HCT116 (cell line): ENCODE data around the gene CA11. TPM values are rescaled to one million over a fixed set of nuclear protein-coding genes. Genes with fewer than 3 reads are reported as not detected.

ENCODE experiments used
- ATAC-seq: fragments of 200-7000 bp; cut with Tn5 transposase; 2 replicates; pipeline ENCODE4 v1.9.1; 2020; ENCODE audit warnings: mild to moderate bottlenecking, moderate library complexity
- BruUV-seq: library from RNA; stranded (reverse); fragments of 400-500 nt; replicated peaks from 2 replicates; lab custom pipeline; 2021; lab: Mats Ljungman, UMichigan
- CTCF ChIA-PET: fragments of 300-600 bp; sonication (Branson Sonifier 250); formaldehyde crosslinking; loops from one replicate; lab custom pipeline; 2021; ENCODE audit warnings: antibody characterized with exemption; lab: Charles Lee
- POLR2A ChIA-PET: fragments of 300-600, 350-600 bp; sonication (Branson Sonifier 250); formaldehyde crosslinking; loops from one replicate; lab custom pipeline; 2021; ENCODE audit warnings: antibody characterized with exemption; lab: Charles Lee
- RAD21 ChIA-PET, 2 experiments: fragments of 300-600 bp; sonication (Branson Sonifier 250); formaldehyde crosslinking; loops; one replicate each; lab custom pipeline; 2023; ENCODE audit warnings: low total read pairs in 2 of 2; ENCODE audit not compliant: uncharacterized antibody in 2 of 2, unreplicated experiment in 2 of 2, low non-redundant PET in 1 of 2; lab: Charles Lee
- DNase-seq: peaks from one replicate; pipeline ENCODE4 v3.0.0-alpha.2; 2010; ENCODE audit warnings: low read depth, low spot score
- H2AFZ ChIP-seq: fragments of 200-600 bp; shearing (Covaris generic), sonication (generic); 2 replicates; pipeline ENCODE4 v1.6.1; 2017; ENCODE audit warnings: low read depth, mixed run types, mixed read lengths, antibody characterized with exemption, low read length; ENCODE audit not compliant: poor library complexity, severe bottlenecking
- H3K27ac ChIP-seq: 2 replicates; pipeline ENCODE4 v1.5.1; 2012; ENCODE audit warnings: low read depth, low read length
- H3K27me3 ChIP-seq: fragments of 200-600 bp; sonication (generic); 2 replicates; pipeline ENCODE4 v1.6.1; 2016; ENCODE audit warnings: mixed run types, low read length, mixed read lengths; ENCODE audit not compliant: insufficient read depth
- H3K36me3 ChIP-seq, 2 experiments: fragments of 200-500 bp in 1 of 2; fragments of 200-600 bp in 1 of 2; sonication (Bioruptor generic) in 1 of 2; sonication (generic) in 1 of 2; 2 replicates each; pipeline versions ENCODE4 v1.5.1 to v1.6.1; 2014 to 2016; ENCODE audit warnings: low read length in 2 of 2, inconsistent platforms in 1 of 2, mixed read lengths in 1 of 2, mixed run types in 1 of 2; ENCODE audit not compliant: insufficient read depth in 2 of 2, control insufficient read depth in 1 of 2
- H3K4me1 ChIP-seq, 2 experiments: fragments of 200-600 bp in 1 of 2; sonication (generic) in 1 of 2; 2 replicates each; pipeline versions ENCODE4 v1.5.1 to v1.6.1; 2012 to 2017; ENCODE audit warnings: low read length in 2 of 2, inconsistent platforms in 1 of 2, mild to moderate bottlenecking in 1 of 2, mixed read lengths in 1 of 2, mixed run types in 1 of 2, moderate library complexity in 1 of 2; ENCODE audit not compliant: insufficient read depth in 2 of 2, control insufficient read depth in 1 of 2
- H3K4me2 ChIP-seq: fragments of 200-600 bp; sonication (generic); 2 replicates; pipeline ENCODE4 v1.6.1; 2017; ENCODE audit warnings: mixed run types, low read length, mixed read lengths
- H3K4me3 ChIP-seq, 2 experiments: fragments of 200-600 bp in 1 of 2; sonication (generic) in 1 of 2; replicated peaks in 1 of 2; 2 replicates each; pipeline ENCODE4 v1.5.1; 2011 to 2016; ENCODE audit warnings: low read length in 2 of 2, control low read depth in 1 of 2, low read depth in 1 of 2, mild to moderate bottlenecking in 1 of 2, mixed read lengths in 1 of 2, mixed run types in 1 of 2
- H3K79me2 ChIP-seq: fragments of 200-600 bp; sonication (generic); 2 replicates; pipeline ENCODE4 v1.6.1; 2017; ENCODE audit warnings: mild to moderate bottlenecking, mixed run types, low read length, moderate library complexity, mixed read lengths; ENCODE audit not compliant: insufficient read depth
- H3K9ac ChIP-seq: fragments of 200-600 bp; sonication (generic); 2 replicates; pipeline ENCODE4 v1.6.1; 2016; ENCODE audit warnings: low read length, mixed read lengths
- H3K9me2 ChIP-seq: fragments of 200-600 bp; sonication (generic), shearing (Covaris generic); 2 replicates; pipeline ENCODE4 v1.6.1; 2017; ENCODE audit warnings: mixed run types, mild to moderate bottlenecking, moderate library complexity; ENCODE audit not compliant: insufficient read depth
- H3K9me3 ChIP-seq, 2 experiments: fragments of 200-500 bp in 1 of 2; fragments of 200-600 bp in 1 of 2; sonication (Bioruptor generic) in 1 of 2; sonication (generic) in 1 of 2; 2 replicates each; pipeline ENCODE4 v1.6.1; 2014 to 2017; ENCODE audit warnings: low read length in 2 of 2, mixed read lengths in 2 of 2, inconsistent platforms in 1 of 2, low read depth in 1 of 2, mild to moderate bottlenecking in 1 of 2, mixed run types in 1 of 2, moderate library complexity in 1 of 2; ENCODE audit not compliant: control insufficient read depth in 1 of 2, insufficient read depth in 1 of 2
- H4K20me1 ChIP-seq: fragments of 200-600 bp; sonication (generic), shearing (Covaris generic); 2 replicates; pipeline ENCODE4 v1.6.1; 2017; ENCODE audit warnings: mixed run types, mild to moderate bottlenecking, moderate library complexity; ENCODE audit not compliant: insufficient read depth
- CBX3 ChIP-seq: IDR thresholded peaks from 2 replicates; pipeline ENCODE4 v1.6.1; 2012; ENCODE audit warnings: low read depth
- CEBPB ChIP-seq: IDR thresholded peaks from 2 replicates; pipeline ENCODE4 v1.6.1; 2012; ENCODE audit warnings: low read depth
- CTCF ChIP-seq, 3 experiments: fragments of 200-600 bp in 1 of 3; sonication (generic) in 1 of 3; IDR thresholded peaks in 2 of 3; conservative IDR thresholded peaks in 1 of 3; 2 replicates each; pipeline ENCODE4 v1.5.1; 2012 to 2017; ENCODE audit warnings: low read depth in 2 of 3, low read length in 2 of 3, antibody characterized with exemption in 1 of 3, borderline replicate concordance in 1 of 3, control low read depth in 1 of 3, mild to moderate bottlenecking in 1 of 3, mixed read lengths in 1 of 3, mixed run types in 1 of 3, moderate library complexity in 1 of 3; ENCODE audit not compliant: insufficient read depth in 1 of 3
- EGR1 ChIP-seq: IDR thresholded peaks from 2 replicates; pipeline ENCODE4 v1.6.1; 2012; ENCODE audit warnings: low read depth
- ELF1 ChIP-seq: IDR thresholded peaks from 2 replicates; pipeline ENCODE4 v1.6.1; 2012; ENCODE audit warnings: low read depth, borderline replicate concordance
- JUND ChIP-seq: IDR thresholded peaks from 2 replicates; pipeline ENCODE4 v1.6.1; 2012
- POLR2AphosphoS5 ChIP-seq: IDR thresholded peaks from 2 replicates; pipeline ENCODE4 v1.6.1; 2011; ENCODE audit warnings: mild to moderate bottlenecking, low read depth, low read length, moderate library complexity
- RAD21 ChIP-seq: IDR thresholded peaks from 2 replicates; pipeline ENCODE4 v1.6.1; 2012; ENCODE audit warnings: low read depth, mild to moderate bottlenecking
- SP1 ChIP-seq: IDR thresholded peaks from 2 replicates; pipeline ENCODE4 v1.6.1; 2012; ENCODE audit warnings: low read depth
- SRF ChIP-seq: IDR thresholded peaks from 2 replicates; pipeline ENCODE4 v1.6.1; 2012; ENCODE audit warnings: low read depth
- TCF7L2 ChIP-seq: IDR thresholded peaks from 2 replicates; pipeline ENCODE4 v1.7.0; 2011; ENCODE audit warnings: borderline replicate concordance, inconsistent platforms; ENCODE audit not compliant: insufficient read depth, insufficient read length; ENCODE audit errors: extremely low read depth
- ZBTB33 ChIP-seq: IDR thresholded peaks from 2 replicates; pipeline ENCODE4 v1.6.1; 2011; ENCODE audit warnings: mild to moderate bottlenecking, low read length, moderate library complexity; ENCODE audit not compliant: insufficient replicate concordance; ENCODE audit errors: extremely low read depth
- ZNF274 ChIP-seq: fragments of 200-500 bp; sonication (Bioruptor generic); IDR thresholded peaks from 2 replicates; pipeline ENCODE4 v1.6.1; 2014; ENCODE audit warnings: mild to moderate bottlenecking, low read depth, low read length, inconsistent platforms
- intact Hi-C: fragments of 100-400 bp; cut with micrococcal nuclease; formaldehyde crosslinking; loops from 2 replicates; pipeline ENCODE4 v1.10.0; 2022
- total RNA-seq: library from RNA; stranded (reverse); gene quantifications from one replicate; pipeline ENCODE4 v1.2.1, GENCODE V29; 2021; ENCODE audit not compliant: unreplicated experiment
- TF ChIP-seq, protein P1 (sequence below): IDR thresholded peaks from 2 replicates; pipeline ENCODE4 v1.6.1; 2012; ENCODE audit warnings: low read depth
- TF ChIP-seq, protein P2 (sequence below): IDR thresholded peaks from 2 replicates; pipeline ENCODE4 v1.6.1; 2012

CA11 gene
- total RNA-seq, 1 experiment from 2014 or later = 29.6 TPM

DNA sequence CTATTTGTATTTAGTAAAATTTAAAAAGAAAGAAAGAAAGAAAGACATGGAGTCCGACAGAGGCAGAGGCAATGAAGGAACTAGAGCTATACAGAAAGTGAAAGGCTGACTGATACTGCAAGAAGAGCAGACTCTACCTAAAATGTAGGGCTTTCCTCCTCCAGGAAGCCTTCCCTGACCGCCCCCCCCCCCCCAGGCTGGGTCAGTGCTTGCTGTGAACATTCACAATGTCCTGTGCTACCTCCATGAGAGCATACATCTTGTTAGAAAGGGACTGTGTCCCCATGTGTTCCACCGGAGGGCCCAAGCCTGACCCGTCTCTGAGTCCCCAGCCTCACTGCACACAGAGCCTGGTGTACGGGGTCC is 5.7 kb upstream of the CA11 start:
- RAD21 ChIA-PET = no interaction called here
- no peak for TF ChIP-seq CBX3
- no peak for TF ChIP-seq ELF1
- no peak for TF ChIP-seq POLR2AphosphoS5
- TF ChIP-seq JUND = no peak
- no peak for TF ChIP-seq EGR1
- no peak for TF ChIP-seq CEBPB
- TF ChIP-seq SP1 = no peak
- TF ChIP-seq, protein P1, sequence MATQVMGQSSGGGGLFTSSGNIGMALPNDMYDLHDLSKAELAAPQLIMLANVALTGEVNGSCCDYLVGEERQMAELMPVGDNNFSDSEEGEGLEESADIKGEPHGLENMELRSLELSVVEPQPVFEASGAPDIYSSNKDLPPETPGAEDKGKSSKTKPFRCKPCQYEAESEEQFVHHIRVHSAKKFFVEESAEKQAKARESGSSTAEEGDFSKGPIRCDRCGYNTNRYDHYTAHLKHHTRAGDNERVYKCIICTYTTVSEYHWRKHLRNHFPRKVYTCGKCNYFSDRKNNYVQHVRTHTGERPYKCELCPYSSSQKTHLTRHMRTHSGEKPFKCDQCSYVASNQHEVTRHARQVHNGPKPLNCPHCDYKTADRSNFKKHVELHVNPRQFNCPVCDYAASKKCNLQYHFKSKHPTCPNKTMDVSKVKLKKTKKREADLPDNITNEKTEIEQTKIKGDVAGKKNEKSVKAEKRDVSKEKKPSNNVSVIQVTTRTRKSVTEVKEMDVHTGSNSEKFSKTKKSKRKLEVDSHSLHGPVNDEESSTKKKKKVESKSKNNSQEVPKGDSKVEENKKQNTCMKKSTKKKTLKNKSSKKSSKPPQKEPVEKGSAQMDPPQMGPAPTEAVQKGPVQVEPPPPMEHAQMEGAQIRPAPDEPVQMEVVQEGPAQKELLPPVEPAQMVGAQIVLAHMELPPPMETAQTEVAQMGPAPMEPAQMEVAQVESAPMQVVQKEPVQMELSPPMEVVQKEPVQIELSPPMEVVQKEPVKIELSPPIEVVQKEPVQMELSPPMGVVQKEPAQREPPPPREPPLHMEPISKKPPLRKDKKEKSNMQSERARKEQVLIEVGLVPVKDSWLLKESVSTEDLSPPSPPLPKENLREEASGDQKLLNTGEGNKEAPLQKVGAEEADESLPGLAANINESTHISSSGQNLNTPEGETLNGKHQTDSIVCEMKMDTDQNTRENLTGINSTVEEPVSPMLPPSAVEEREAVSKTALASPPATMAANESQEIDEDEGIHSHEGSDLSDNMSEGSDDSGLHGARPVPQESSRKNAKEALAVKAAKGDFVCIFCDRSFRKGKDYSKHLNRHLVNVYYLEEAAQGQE = no peak
- no peak for TF ChIP-seq CTCF (IDR thresholded peaks at IDR 0.05 in 2 of 3, conservative IDR thresholded peaks at IDR 0.05 in 1 of 3; ENCODE audit: borderline replicate concordance in 1 of 3, insufficient read depth in 1 of 3, low read depth in 2 of 3, low read length in 2 of 3)
- no peak for TF ChIP-seq ZNF274
- TF ChIP-seq, protein P2, sequence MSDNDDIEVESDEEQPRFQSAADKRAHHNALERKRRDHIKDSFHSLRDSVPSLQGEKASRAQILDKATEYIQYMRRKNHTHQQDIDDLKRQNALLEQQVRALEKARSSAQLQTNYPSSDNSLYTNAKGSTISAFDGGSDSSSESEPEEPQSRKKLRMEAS = no peak
- TF ChIP-seq RAD21 = no peak
- no peak for TF ChIP-seq TCF7L2
- no peak for TF ChIP-seq ZBTB33
- no peak for TF ChIP-seq SRF
- intact Hi-C loops = no loop called here

More for the DNA sequence above, 5.7 kb upstream of the CA11 start:
- ChIA-PET POLR2A (no interaction called here), CTCF (no interaction called here)
- Histone ChIP-seq H3K27ac (peak overlapping the region; percentile 5; the same call in 1 of the 2 replicates), H3K4me2 (no peak overlapping the region; the same call in 1 of the 2 replicates), H3K9me2 (no peaks in the 10 kb centered on the region), H4K20me1 (no peaks in the 10 kb centered on the region), H3K27me3 (no peaks in the 10 kb centered on the region), H3K9me3 (no peaks in the 10 kb centered on the region), H3K9ac (no peak overlapping the region), H3K4me1 (peaks cover 16 to 53% of the 10 kb centered on the region in 2 experiments), H3K36me3 (no peaks in the 10 kb centered on the region), H2AFZ (peak overlapping the region; percentile 8), H3K4me3 (no peak overlapping the region), H3K79me2 (no peaks in the 10 kb centered on the region)
- no peak for DNase-seq
- ATAC-seq = no peak
- no TSS peak for BruUV-seq
